A673 (cell line): ENCODE measurements around the gene TMX3. TPM values are rescaled to one million over a fixed set of nuclear protein-coding genes. Genes with fewer than 3 reads are reported as not detected.

ENCODE experiments used
- BruUV-seq: library from RNA; stranded (reverse); fragments of 400-500 nt; replicated peaks from 2 replicates; lab custom pipeline; 2021; lab: Mats Ljungman, UMichigan
- CTCF ChIA-PET: fragments of 300-600 bp; sonication (Branson Sonifier 250); formaldehyde crosslinking; loops from one replicate; lab custom pipeline; 2022; ENCODE audit warnings: antibody characterized with exemption; lab: Charles Lee
- POLR2A ChIA-PET: fragments of 300-600 bp; sonication (Branson Sonifier 250); formaldehyde crosslinking; loops from one replicate; lab custom pipeline; 2022; ENCODE audit warnings: antibody characterized with exemption; ENCODE audit not compliant: low non-redundant PET; lab: Charles Lee
- DNase-seq: peaks from one replicate; pipeline ENCODE4 v3.0.0-alpha.2; 2015; ENCODE audit warnings: low spot score
- H3K27ac ChIP-seq: fragments of 200-600 bp; sonication (generic); 2 replicates; pipeline ENCODE4 v1.5.1; 2016; ENCODE audit warnings: mixed run types, low read depth, mild to moderate bottlenecking, mixed read lengths, antibody characterized with exemption, low read length; ENCODE audit not compliant: poor library complexity, severe bottlenecking
- H3K27me3 ChIP-seq: fragments of 200-600 bp; sonication (generic); replicated peaks from 2 replicates; pipeline ENCODE4 v1.6.1; 2017; ENCODE audit warnings: mixed run types, low read depth, mild to moderate bottlenecking, mixed read lengths, antibody characterized with exemption, low read length; ENCODE audit not compliant: insufficient read depth, poor library complexity
- H3K36me3 ChIP-seq: fragments of 200-600 bp; sonication (generic); 2 replicates; pipeline ENCODE4 v1.6.1; 2016; ENCODE audit warnings: mixed run types, mild to moderate bottlenecking, mixed read lengths, antibody characterized with exemption, low read length; ENCODE audit not compliant: insufficient read depth, poor library complexity, severe bottlenecking
- H3K4me1 ChIP-seq: fragments of 200-600 bp; sonication (generic); 2 replicates; pipeline ENCODE4 v1.6.1; 2017; ENCODE audit warnings: mixed run types, mild to moderate bottlenecking, mixed read lengths, antibody characterized with exemption, low read length; ENCODE audit not compliant: insufficient read depth, poor library complexity, severe bottlenecking
- H3K4me3 ChIP-seq: fragments of 200-600 bp; sonication (generic); 2 replicates; pipeline ENCODE4 v1.5.1; 2016; ENCODE audit warnings: low read depth, mixed run types, mild to moderate bottlenecking, mixed read lengths, low read length; ENCODE audit not compliant: poor library complexity, severe bottlenecking
- H3K9me3 ChIP-seq: fragments of 200-600 bp; sonication (generic); 2 replicates; pipeline ENCODE4 v1.6.1; 2016; ENCODE audit warnings: mixed run types, low read depth, mild to moderate bottlenecking, mixed read lengths, antibody characterized with exemption, low read length; ENCODE audit not compliant: poor library complexity, severe bottlenecking
- EZH2 ChIP-seq: fragments of 200-600 bp; sonication (generic); IDR thresholded peaks from 2 replicates; pipeline ENCODE4 v1.6.1; 2017; ENCODE audit warnings: borderline replicate concordance, low read depth, mild to moderate bottlenecking, mixed read lengths, antibody characterized with exemption, low read length; ENCODE audit not compliant: poor library complexity, severe bottlenecking
- intact Hi-C: fragments of 100-400 bp; cut with micrococcal nuclease; formaldehyde crosslinking; loops from one replicate; pipeline ENCODE4 v1.10.0; 2022; ENCODE audit not compliant: unreplicated experiment
- total RNA-seq: library from RNA; stranded (reverse); gene quantifications from 2 replicates; pipeline ENCODE4 v1.2.3, GENCODE V29; 2021
- TF ChIP-seq, protein P1 (sequence below): fragments of 300-800, 200-600 bp; sonication (generic); conservative IDR thresholded peaks from 2 replicates; pipeline ENCODE4 v1.5.1; 2017; ENCODE audit warnings: low read depth, mild to moderate bottlenecking, antibody characterized with exemption, low read length, moderate library complexity, mixed read lengths

The TMX3 gene
- total RNA-seq, 1 experiment from 2014 or later = 56.0 TPM

DNA sequence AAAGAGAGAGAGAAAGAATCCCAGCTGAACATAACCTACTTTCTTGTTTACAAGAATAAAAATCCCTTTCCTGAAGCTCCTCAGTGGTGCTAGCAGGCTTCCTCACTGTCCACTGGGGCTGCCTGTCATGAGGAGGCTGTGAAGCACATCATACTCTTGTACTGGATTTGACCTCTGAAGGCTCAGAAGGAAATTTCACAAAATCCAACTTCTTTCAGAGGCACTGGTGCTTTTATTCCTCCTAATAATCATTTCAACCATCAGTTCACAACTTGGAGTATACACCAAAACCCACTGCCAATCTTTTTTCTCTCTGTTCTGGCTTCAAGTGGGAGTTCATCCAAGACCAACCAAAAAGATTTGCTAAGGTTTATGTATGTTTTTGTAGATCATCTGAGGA, 48.5 kb downstream of the TMX3 start:
- ChIA-PET POLR2A (no interaction called here), CTCF (interaction anchor here (0.6 kb wide), 1 partner anchor 49 kb away, joined by 3 read pairs; no protein-coding TSS in a partner anchor)
- TF ChIP-seq, protein P1, sequence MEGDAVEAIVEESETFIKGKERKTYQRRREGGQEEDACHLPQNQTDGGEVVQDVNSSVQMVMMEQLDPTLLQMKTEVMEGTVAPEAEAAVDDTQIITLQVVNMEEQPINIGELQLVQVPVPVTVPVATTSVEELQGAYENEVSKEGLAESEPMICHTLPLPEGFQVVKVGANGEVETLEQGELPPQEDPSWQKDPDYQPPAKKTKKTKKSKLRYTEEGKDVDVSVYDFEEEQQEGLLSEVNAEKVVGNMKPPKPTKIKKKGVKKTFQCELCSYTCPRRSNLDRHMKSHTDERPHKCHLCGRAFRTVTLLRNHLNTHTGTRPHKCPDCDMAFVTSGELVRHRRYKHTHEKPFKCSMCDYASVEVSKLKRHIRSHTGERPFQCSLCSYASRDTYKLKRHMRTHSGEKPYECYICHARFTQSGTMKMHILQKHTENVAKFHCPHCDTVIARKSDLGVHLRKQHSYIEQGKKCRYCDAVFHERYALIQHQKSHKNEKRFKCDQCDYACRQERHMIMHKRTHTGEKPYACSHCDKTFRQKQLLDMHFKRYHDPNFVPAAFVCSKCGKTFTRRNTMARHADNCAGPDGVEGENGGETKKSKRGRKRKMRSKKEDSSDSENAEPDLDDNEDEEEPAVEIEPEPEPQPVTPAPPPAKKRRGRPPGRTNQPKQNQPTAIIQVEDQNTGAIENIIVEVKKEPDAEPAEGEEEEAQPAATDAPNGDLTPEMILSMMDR = no peak
- TF ChIP-seq EZH2 = no peak
- H3K27me3 ChIP-seq = no peaks in the 10 kb centered on the region
- no peaks in the 10 kb centered on the region for H3K36me3 ChIP-seq
- no peak overlapping the region for H3K27ac ChIP-seq
- H3K4me3 ChIP-seq = no peak overlapping the region
- H3K9me3 ChIP-seq = no peaks in the 10 kb centered on the region
- BruUV-seq = no TSS peak
- DNase-seq = no peak
- no peaks in the 10 kb centered on the region for H3K4me1 ChIP-seq
- intact Hi-C loops = loop anchor here (10.0 kb wide), 1 partner anchor 1152 kb away; the partner anchor contains the start of gene DSEL

DNA sequence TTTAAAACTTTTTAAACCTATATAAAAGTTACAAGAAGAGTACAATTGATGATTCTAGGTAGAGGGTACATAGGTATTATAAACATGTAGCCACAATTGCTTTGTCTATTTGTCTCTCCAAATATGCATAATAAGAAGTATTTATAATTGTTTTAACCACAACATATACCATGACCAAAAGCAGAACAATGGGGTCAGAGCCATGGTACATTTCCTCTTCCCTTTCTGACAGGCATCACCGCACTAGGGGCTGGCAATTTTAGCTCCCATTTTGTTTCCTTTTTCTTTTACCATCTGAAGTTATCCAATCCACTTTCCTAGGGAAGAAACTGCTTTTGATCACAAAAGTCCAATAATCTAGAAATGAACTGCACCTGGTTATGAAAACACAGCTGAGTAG, 49.3 kb downstream of the TMX3 start:
- CTCF ChIA-PET = no interaction called here

DNA sequence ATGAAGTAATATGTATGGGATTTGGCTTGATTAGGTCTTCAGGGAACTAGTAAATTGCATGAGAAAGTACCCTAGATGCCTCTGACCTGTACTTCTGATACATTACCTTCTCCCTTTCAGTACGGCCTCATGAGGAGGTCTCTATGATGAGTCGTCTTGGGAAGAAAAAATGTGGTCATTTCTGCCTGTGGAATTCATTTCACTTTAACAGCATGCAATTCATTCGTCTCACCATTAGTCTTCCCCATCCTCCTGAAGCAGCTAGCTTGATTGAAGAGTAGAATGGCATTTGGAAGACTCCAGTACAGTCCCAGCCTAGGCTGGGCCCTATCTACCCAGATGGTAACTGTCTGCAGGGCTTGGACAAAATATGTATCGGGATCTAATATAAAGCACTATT, 52.2 kb downstream of the TMX3 start:
- TF ChIP-seq, protein P1 = peak; percentile 30; the same call in 1 of the 2 replicates
- no peak for TF ChIP-seq EZH2
- H3K4me1 ChIP-seq = peaks cover 18% of the 10 kb centered on the region
- H3K27me3 ChIP-seq = no peaks in the 10 kb centered on the region
- H3K27ac ChIP-seq = no peak overlapping the region
- no peaks in the 10 kb centered on the region for H3K36me3 ChIP-seq
- CTCF ChIA-PET = no interaction called here
- H3K4me3 ChIP-seq = no peak overlapping the region
- DNase-seq = peak; percentile 40
- intact Hi-C loops = loop anchor here (5.0 to 10.0 kb wide), 2 partner anchors 75 to 1148 kb away; partner anchors contain the start of gene DSEL
- no TSS peak for BruUV-seq
- H3K9me3 ChIP-seq = no peaks in the 10 kb centered on the region
- POLR2A ChIA-PET = no interaction called here

More for the DNA sequence above, 49.3 kb downstream of the TMX3 start:
- Histone ChIP-seq H3K4me3 (no peak overlapping the region), H3K36me3 (no peaks in the 10 kb centered on the region), H3K4me1 (peaks cover 3% of the 10 kb centered on the region), H3K27ac (no peak overlapping the region), H3K27me3 (no peaks in the 10 kb centered on the region), H3K9me3 (no peaks in the 10 kb centered on the region)
- no peak for DNase-seq
- TF ChIP-seq, protein P1 = no peak
- TF ChIP-seq EZH2 = no peak
- POLR2A ChIA-PET = no interaction called here
- intact Hi-C loops = loop anchor here (10.0 kb wide), 1 partner anchor 1151 kb away; the partner anchor contains the start of gene DSEL
- BruUV-seq = no TSS peak
